H1 (cell line): ENCODE results near the gene SFT2D1. TPM values are rescaled to one million over a fixed set of nuclear protein-coding genes. Genes with fewer than 3 reads are reported as not detected.

Experiments
- CTCF ChIA-PET: fragments of 300-600 bp; sonication (Branson Sonifier 250); formaldehyde crosslinking; loops from one replicate; lab custom pipeline; 2021; ENCODE audit not compliant: partially characterized antibody; lab: Charles Lee
- POLR2A ChIA-PET: fragments of 300-600 bp; sonication (Branson Sonifier 250); formaldehyde crosslinking; loops from one replicate; lab custom pipeline; 2021; ENCODE audit warnings: inconsistent platforms; ENCODE audit not compliant: partially characterized antibody; lab: Charles Lee
- DNase-seq, 2 experiments: peaks; one replicate each; pipeline versions ENCODE4 v3.0.0 to v3.0.0-alpha.2; 2010 to 2022; ENCODE audit warnings: low spot score in 2 of 2, low read depth in 1 of 2, mixed read lengths in 1 of 2
- FAIRE-seq: peaks from 2 replicates; lab custom pipeline; 2011; peaks lifted over from hg19 to GRCh38; lab: Jason Lieb, UNC
- H2AFZ ChIP-seq: 2 replicates; pipeline ENCODE4 v1.8.1; 2012; ENCODE audit warnings: low read length, inconsistent platforms
- H2AK5ac ChIP-seq: 2 replicates; pipeline ENCODE4 v1.6.1; 2013; ENCODE audit warnings: low read depth, low read length
- H2BK120ac ChIP-seq: replicated peaks from 2 replicates; pipeline ENCODE3; 2013; ENCODE audit warnings: low read depth, low read length, inconsistent platforms
- H2BK12ac ChIP-seq: 2 replicates; pipeline ENCODE4 v1.6.1; 2013; ENCODE audit warnings: low read depth, low read length
- H2BK15ac ChIP-seq: 2 replicates; pipeline ENCODE4 v1.6.1; 2013; ENCODE audit warnings: low read length
- H2BK20ac ChIP-seq: 2 replicates; pipeline ENCODE4 v1.6.1; 2013; ENCODE audit warnings: low read length
- H2BK5ac ChIP-seq: 2 replicates; pipeline ENCODE4 v1.6.1; 2013; ENCODE audit warnings: low read depth, low read length
- H3K14ac ChIP-seq: 2 replicates; pipeline ENCODE4 v1.6.1; 2013; ENCODE audit warnings: inconsistent platforms; ENCODE audit not compliant: insufficient read length
- H3K18ac ChIP-seq: 2 replicates; pipeline ENCODE4 v1.6.1; 2013; ENCODE audit warnings: low read length; ENCODE audit errors: extremely low read depth
- H3K23ac ChIP-seq: 2 replicates; pipeline ENCODE4 v1.6.1; 2013; ENCODE audit warnings: inconsistent platforms; ENCODE audit not compliant: insufficient read length
- H3K23me2 ChIP-seq: 2 replicates; pipeline ENCODE4 v1.6.1; 2013; ENCODE audit warnings: low read depth, low read length
- H3K27ac ChIP-seq: 2 replicates; pipeline ENCODE4 v1.6.1; 2011; ENCODE audit warnings: low read depth, low read length, inconsistent platforms
- H3K27me3 ChIP-seq, 4 experiments: replicated peaks in 1 of 4; 1 replicate in 1 of 4; 2 replicates in 3 of 4; pipeline versions ENCODE4 v1.6.1 to v1.8.1; 2011 to 2013; ENCODE audit warnings: low read length in 3 of 4, mild to moderate bottlenecking in 3 of 4, inconsistent platforms in 2 of 4, mixed read lengths in 2 of 4, moderate library complexity in 1 of 4; ENCODE audit not compliant: control insufficient read depth in 3 of 4, insufficient read depth in 3 of 4; ENCODE audit errors: extremely low read depth in 1 of 4
- H3K36me3 ChIP-seq, 4 experiments: 2 replicates each; pipeline versions ENCODE4 v1.6.1 to v1.8.1; 2011 to 2013; ENCODE audit warnings: mild to moderate bottlenecking in 4 of 4, low read length in 3 of 4, moderate library complexity in 2 of 4, control low read depth in 1 of 4, inconsistent platforms in 1 of 4; ENCODE audit not compliant: insufficient read depth in 4 of 4, control insufficient read depth in 2 of 4
- H3K4ac ChIP-seq: replicated peaks from 2 replicates; pipeline ENCODE3; 2013; ENCODE audit warnings: low read length, low read depth, mixed read lengths, inconsistent platforms; ENCODE audit not compliant: insufficient read length
- H3K4me1 ChIP-seq, 4 experiments: replicated peaks in 1 of 4; 1 replicate in 1 of 4; 2 replicates in 3 of 4; pipeline versions ENCODE4 v1.6.1 to v1.8.1; 2011 to 2013; ENCODE audit warnings: low read length in 3 of 4, inconsistent platforms in 2 of 4, mixed read lengths in 1 of 4; ENCODE audit not compliant: insufficient read depth in 4 of 4, control insufficient read depth in 3 of 4
- H3K4me2 ChIP-seq, 2 experiments: 2 replicates each; pipeline versions ENCODE4 v1.6.1 to v1.8.1; 2011 to 2013; ENCODE audit warnings: low read depth in 2 of 2, low read length in 2 of 2, control low read depth in 1 of 2, inconsistent platforms in 1 of 2, mild to moderate bottlenecking in 1 of 2; ENCODE audit not compliant: insufficient read depth in 1 of 2
- H3K4me3 ChIP-seq, 4 experiments: fragments of 200-600, 300-600 bp in 1 of 4; sonication (generic), shearing (Covaris generic), sonication (Bioruptor Twin) in 1 of 4; 2 replicates each; pipeline versions ENCODE4 v1.5.1 to v1.8.1; 2011 to 2016; ENCODE audit warnings: low read length in 4 of 4, low read depth in 3 of 4, control low read depth in 2 of 4, inconsistent platforms in 2 of 4, mild to moderate bottlenecking in 2 of 4, mixed read lengths in 1 of 4, moderate library complexity in 1 of 4; ENCODE audit not compliant: insufficient read depth in 2 of 4; ENCODE audit errors: extremely low read depth in 1 of 4
- H3K56ac ChIP-seq: replicated peaks from 2 replicates; pipeline ENCODE3; 2013; ENCODE audit warnings: low read depth, mild to moderate bottlenecking, mixed read lengths, low read length, inconsistent platforms; ENCODE audit not compliant: insufficient read length
- H3K79me1 ChIP-seq: 2 replicates; pipeline ENCODE4 v1.6.1; 2013; ENCODE audit warnings: low read depth, low read length, control low read depth
- H3K79me2 ChIP-seq, 2 experiments: 2 replicates each; pipeline versions ENCODE4 v1.6.1 to v1.8.1; 2012 to 2013; ENCODE audit warnings: low read length in 2 of 2, mild to moderate bottlenecking in 2 of 2, inconsistent platforms in 1 of 2; ENCODE audit not compliant: insufficient read depth in 2 of 2, control insufficient read depth in 1 of 2
- H3K9ac ChIP-seq, 4 experiments: replicated peaks in 1 of 4; 1 replicate in 1 of 4; 2 replicates in 3 of 4; pipeline versions ENCODE4 v1.6.1 to v1.8.1; 2011 to 2013; ENCODE audit warnings: low read depth in 3 of 4, low read length in 3 of 4, control low read depth in 2 of 4, mild to moderate bottlenecking in 2 of 4, moderate library complexity in 2 of 4, inconsistent platforms in 1 of 4; ENCODE audit errors: extremely low read depth in 1 of 4
- H3K9me3 ChIP-seq, 2 experiments: 2 replicates each; pipeline versions ENCODE4 v1.6.1 to v1.8.1; 2012 to 2013; ENCODE audit warnings: mild to moderate bottlenecking in 2 of 2, moderate library complexity in 2 of 2, control low read depth in 1 of 2, inconsistent platforms in 1 of 2, low read depth in 1 of 2, low read length in 1 of 2, mixed read lengths in 1 of 2; ENCODE audit not compliant: insufficient read depth in 2 of 2
- H4K20me1 ChIP-seq, 2 experiments: replicated peaks in 1 of 2; 2 replicates each; pipeline versions ENCODE3 to v1.8.1; 2011 to 2013; ENCODE audit warnings: inconsistent platforms in 2 of 2, low read length in 2 of 2, mild to moderate bottlenecking in 1 of 2; ENCODE audit not compliant: insufficient read depth in 2 of 2, control insufficient read depth in 1 of 2
- H4K5ac ChIP-seq: 2 replicates; pipeline ENCODE4 v1.6.1; 2013; ENCODE audit warnings: low read length, low read depth, mixed read lengths, inconsistent platforms; ENCODE audit not compliant: insufficient read length
- H4K8ac ChIP-seq: 2 replicates; pipeline ENCODE4 v1.8.0; 2013; ENCODE audit warnings: mild to moderate bottlenecking, moderate library complexity, low read length, inconsistent platforms; ENCODE audit not compliant: insufficient read depth; ENCODE audit errors: extremely low read depth
- H4K91ac ChIP-seq: replicated peaks from 2 replicates; pipeline ENCODE3; 2013; ENCODE audit warnings: low read length, mixed read lengths, inconsistent platforms; ENCODE audit not compliant: insufficient read length
- BRCA1 ChIP-seq: IDR thresholded peaks from 2 replicates; pipeline ENCODE4 v1.6.1; 2012; ENCODE audit warnings: low read depth, low read length, improper control_type of control experiment
- CEBPB ChIP-seq: IDR thresholded peaks from 2 replicates; pipeline ENCODE4 v1.6.1; 2012; ENCODE audit warnings: low read depth, low read length
- CHD1 ChIP-seq: IDR thresholded peaks from 2 replicates; pipeline ENCODE4 v1.6.1; 2012; ENCODE audit warnings: low read depth, low read length, improper control_type of control experiment
- HDAC2 ChIP-seq, 2 experiments: fragments of 300-600 bp in 1 of 2; sonication (generic) in 1 of 2; IDR thresholded peaks; 2 replicates each; pipeline ENCODE4 v1.6.1; 2011 to 2012; ENCODE audit warnings: low read depth in 2 of 2, low read length in 2 of 2, mild to moderate bottlenecking in 2 of 2, moderate library complexity in 2 of 2, borderline replicate concordance in 1 of 2, inconsistent platforms in 1 of 2
- HDAC6 ChIP-seq: IDR thresholded peaks from one replicate; pipeline ENCODE4 v1.7.1; 2012; ENCODE audit warnings: low read depth, mild to moderate bottlenecking, inconsistent platforms, low read length, moderate library complexity
- KDM1A ChIP-seq: fragments of 200-600, 300-600 bp; sonication (generic); IDR thresholded peaks from 2 replicates; pipeline ENCODE4 v1.7.1; 2016; ENCODE audit warnings: mild to moderate bottlenecking, low read length, borderline replicate concordance
- MAX ChIP-seq: IDR thresholded peaks from 2 replicates; pipeline ENCODE4 v1.6.1; 2012; ENCODE audit warnings: inconsistent platforms
- POU5F1 ChIP-seq: IDR thresholded peaks from 2 replicates; pipeline ENCODE4 v1.6.1; 2011; ENCODE audit warnings: low read depth, mild to moderate bottlenecking, low read length, moderate library complexity
- RNF2 ChIP-seq: fragments of 200-900, 300-1000 bp; sonication (generic); IDR thresholded peaks from 2 replicates; pipeline ENCODE4 v1.7.1; 2016; ENCODE audit warnings: borderline replicate concordance, low read depth, mild to moderate bottlenecking, antibody characterized with exemption, low read length; ENCODE audit not compliant: poor library complexity, severe bottlenecking; ENCODE audit errors: missing control alignments
- SAP30 ChIP-seq: fragments of 300-600 bp; sonication (generic); IDR thresholded peaks from 2 replicates; pipeline ENCODE4 v1.7.1; 2012; ENCODE audit warnings: low read length, moderate library complexity, mild to moderate bottlenecking, inconsistent platforms; ENCODE audit not compliant: insufficient read depth, insufficient replicate concordance
- WGBS, 2 experiments: shearing (Covaris generic) in 1 of 2; methylation state at CpG; one replicate each; pipeline versions ENCODE4 v1.1.6 to v1.1.7; 2013 to 2015; ENCODE audit warnings: low lambda C conversion rate in 2 of 2, mixed read lengths in 2 of 2, inconsistent platforms in 1 of 2, low coverage in 1 of 2, missing lambda C conversion rate in 1 of 2; ENCODE audit not compliant: insufficient replicate concordance in 2 of 2, insufficient coverage in 1 of 2, insufficient read length in 1 of 2; ENCODE audit errors: extremely low coverage in 1 of 2, missing lambda C conversion rate in 1 of 2; 5-methylcytosine and 5-hydroxymethylcytosine counted together
- polyA plus RNA-seq, 7 experiments: library from polyadenylated mRNA; depleted of rRNA in 3 of 7; stranded (reverse) in 5 of 7; unstranded in 2 of 7; fragments of >200 nt in 5 of 7; fragments of 200-250 nt in 2 of 7; gene quantifications; 1 replicate in 5 of 7; 2 replicates in 1 of 7; 4 replicates in 1 of 7; pipeline versions ENCODE4 v1.2.1 to v1.2.3, GENCODE V29; 2011 to 2013; ENCODE audit warnings: missing spikeins in 2 of 7, mixed read lengths in 2 of 7
- total RNA-seq: library from RNA; stranded (reverse); fragmentation: NEBNext Ultra II Directional; extraction: Animal tissue kit (Norgen Biotek cat#: 25700); gene quantifications from 2 replicates; pipeline ENCODE4 v1.2.1, GENCODE V29; 2021

Gene SFT2D1
- total and polyA plus RNA-seq, 2 of the 8 experiments (the other 6 are each of a cell fraction or from before 2014, with no cell fraction given), result 52.3 to 76.1 TPM

GRCh38 chr6:166382933-166383801 lies 40.8 kb upstream of the SFT2D1 start, which contains the start of gene MPC1:
MPC1 (minus strand) TSS chr6:166382940; CDS start chr6:166382876, 64 bp downstream.
- peak; percentile 88 to 95 for DNase-seq
- POLR2A ChIA-PET, result interaction anchor here (1.0 to 1.3 kb wide), 6 partner anchors 12 to 99 kb away, joined by 3 to 8 read pairs (median 3); partner anchors contain the start of gene PRR18
- TF ChIP-seq CEBPB (no peak), CHD1 (no peak), SAP30 (no peak), MAX (peak; percentile 66), HDAC6 (no peak), HDAC2 (IDR thresholded peaks at IDR 0.05; ENCODE audit: borderline replicate concordance in 1 of 2, low read depth in 2 of 2, low read length in 2 of 2) (peak in 1 of 2 experiments; percentile 31; a peak in 1 of 4 replicates), POU5F1 (no peak), KDM1A (no peak), RNF2 (no peak), BRCA1 (no peak)

More at GRCh38 chr6:166382933-166383801, 40.8 kb upstream of the SFT2D1 start, which contains the start of gene MPC1:
- H3K14ac ChIP-seq, result no peak within 1 kb of the TSS
- 0 out of 4 replicates have a peak, but pooled peaks cover 0 to 4% of the 10 kb centered on the region in 2 experiments for H3K79me2 ChIP-seq
- H2BK5ac ChIP-seq, result peak within 1 kb of the TSS; percentile 66; the same call in 1 of the 2 replicates
- no peak within 1 kb of the TSS for H2BK12ac ChIP-seq
- no peaks in the 10 kb centered on the region for H3K79me1 ChIP-seq
- no peak within 1 kb of the TSS for H2BK15ac ChIP-seq
- no peaks in the 10 kb centered on the region for H3K36me3 ChIP-seq
- H2AFZ ChIP-seq, result peak within 1 kb of the TSS; percentile 71
- no peak within 1 kb of the TSS for H2BK120ac ChIP-seq
- 0 out of 2 replicates have a peak within 1 kb of the TSS, but pooled peaks have one; percentile 19 for H3K18ac ChIP-seq
- peaks cover 0 to 3% of the 10 kb centered on the region in 2 experiments for H4K20me1 ChIP-seq
- H3K4me3 ChIP-seq, result peak within 1 kb of the TSS; percentile 72 to 83 (median 76)
- peak within 1 kb of the TSS; percentile 55 for H3K27ac ChIP-seq
- H3K56ac ChIP-seq, result no peak within 1 kb of the TSS
- H3K4me2 ChIP-seq, result peak within 1 kb of the TSS; percentile 78 to 100
- H3K9me3 ChIP-seq, result no peaks in the 10 kb centered on the region
- no peaks in the 10 kb centered on the region for H3K27me3 ChIP-seq
- H2AK5ac ChIP-seq, result no peak within 1 kb of the TSS
- peak within 1 kb of the TSS; percentile 73 for H4K8ac ChIP-seq
- CTCF ChIA-PET, result interaction anchor here (1.0 kb wide), 1 partner anchor 19 kb away, joined by 3 read pairs; no protein-coding TSS in a partner anchor
- FAIRE-seq, result no peak
- H3K9ac ChIP-seq, result peak within 1 kb of the TSS; percentile 39 to 67 (median 60)
- H3K23ac ChIP-seq, result no peak within 1 kb of the TSS
- H2BK20ac ChIP-seq, result no peak within 1 kb of the TSS
- 3% methylated on average over 65 of the region's 94 CpGs; no CpG with 5 or more reads in 1 of the 2 experiments for WGBS, 2 experiments
- H3K4me1 ChIP-seq, result peaks cover 0 to 4% (median 1%) of the 10 kb centered on the region in 4 experiments; a peak in 3 of 7 replicates
- H4K5ac ChIP-seq, result peak within 1 kb of the TSS; percentile 1
- no peak within 1 kb of the TSS for H3K4ac ChIP-seq
- no peak within 1 kb of the TSS for H4K91ac ChIP-seq
- H3K23me2 ChIP-seq, result peaks cover 7% of the 10 kb centered on the region
